ENCODE results near the gene ZNF618. TPM values are rescaled to one million over a fixed set of nuclear protein-coding genes. Genes with fewer than 3 reads are reported as not detected.

Gene ZNF618
- total and polyA plus RNA-seq, 8 donors: 9.9 to 38.6 (median 34.9) TPM

DNA sequence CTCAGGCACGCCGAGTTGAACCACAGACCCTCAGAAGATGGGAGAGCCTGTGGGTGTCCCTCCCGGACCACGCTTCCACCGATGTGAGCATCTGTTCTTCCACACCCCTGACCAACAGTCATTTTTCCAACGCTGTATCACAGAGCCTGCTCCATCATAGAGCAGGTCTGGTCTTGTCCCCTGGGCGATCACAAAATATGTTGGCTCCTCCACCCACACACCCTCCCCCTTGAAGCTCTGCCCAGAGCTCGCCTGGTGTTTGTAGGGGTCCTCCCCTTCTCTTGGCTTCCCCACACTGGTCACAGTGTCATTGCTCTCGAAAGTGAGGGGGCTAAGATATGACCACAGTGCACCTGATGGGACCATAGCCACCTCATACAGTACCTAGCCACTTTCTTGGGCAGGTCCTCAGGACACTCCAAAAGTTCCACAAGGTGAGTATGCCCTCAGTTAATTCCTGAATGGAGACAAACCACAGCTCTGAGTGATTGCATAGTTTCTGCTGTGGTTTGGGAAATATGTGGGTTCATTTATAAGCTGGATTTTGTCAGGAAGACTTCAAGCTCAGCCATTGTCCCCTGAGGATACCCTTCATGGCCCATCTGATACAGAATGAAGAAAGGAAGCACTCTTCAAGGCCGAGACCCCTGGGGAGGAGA is 3.5 kb upstream of the ZNF618 start:
- H3K4me3 ChIP-seq: no peak overlapping the region
- DNase-seq: no peak
- TF ChIP-seq, protein P1, sequence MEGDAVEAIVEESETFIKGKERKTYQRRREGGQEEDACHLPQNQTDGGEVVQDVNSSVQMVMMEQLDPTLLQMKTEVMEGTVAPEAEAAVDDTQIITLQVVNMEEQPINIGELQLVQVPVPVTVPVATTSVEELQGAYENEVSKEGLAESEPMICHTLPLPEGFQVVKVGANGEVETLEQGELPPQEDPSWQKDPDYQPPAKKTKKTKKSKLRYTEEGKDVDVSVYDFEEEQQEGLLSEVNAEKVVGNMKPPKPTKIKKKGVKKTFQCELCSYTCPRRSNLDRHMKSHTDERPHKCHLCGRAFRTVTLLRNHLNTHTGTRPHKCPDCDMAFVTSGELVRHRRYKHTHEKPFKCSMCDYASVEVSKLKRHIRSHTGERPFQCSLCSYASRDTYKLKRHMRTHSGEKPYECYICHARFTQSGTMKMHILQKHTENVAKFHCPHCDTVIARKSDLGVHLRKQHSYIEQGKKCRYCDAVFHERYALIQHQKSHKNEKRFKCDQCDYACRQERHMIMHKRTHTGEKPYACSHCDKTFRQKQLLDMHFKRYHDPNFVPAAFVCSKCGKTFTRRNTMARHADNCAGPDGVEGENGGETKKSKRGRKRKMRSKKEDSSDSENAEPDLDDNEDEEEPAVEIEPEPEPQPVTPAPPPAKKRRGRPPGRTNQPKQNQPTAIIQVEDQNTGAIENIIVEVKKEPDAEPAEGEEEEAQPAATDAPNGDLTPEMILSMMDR (IDR thresholded peaks at IDR 0.05): no peak
- no peak for ATAC-seq
- intact Hi-C loops (cut with DNase I): no loop called here
- no peak overlapping the region for H3K27ac ChIP-seq
- H3K9me3 ChIP-seq: no peaks in the 10 kb centered on the region
- no peaks in the 10 kb centered on the region for H3K36me3 ChIP-seq
- H3K4me1 ChIP-seq: peaks cover 7% of the 10 kb centered on the region in 2 donors
- H3K27me3 ChIP-seq: peaks cover 0 to 15% of the 10 kb centered on the region in 2 donors

DNA sequence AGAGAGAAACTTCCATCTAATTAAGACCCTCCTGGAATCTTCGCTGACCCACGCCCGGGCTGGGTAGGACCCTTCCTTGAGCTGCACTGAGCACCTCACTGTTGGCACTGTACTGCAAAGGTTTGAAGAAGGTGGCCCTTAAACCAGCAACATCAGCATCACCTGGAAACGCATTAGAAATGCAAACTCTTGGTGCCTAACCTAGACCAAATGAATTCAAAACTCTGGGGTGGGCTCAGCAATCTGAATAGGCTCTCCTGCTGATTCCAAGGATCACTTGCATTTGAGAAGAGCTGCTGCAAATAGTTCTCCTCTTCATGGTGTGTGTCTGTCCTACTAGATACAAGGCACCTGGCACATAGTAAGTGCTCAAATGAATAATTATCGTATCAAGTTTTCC is 2.7 kb upstream of the ZNF618 start:
- no peak overlapping the region for H3K27ac ChIP-seq

DNA sequence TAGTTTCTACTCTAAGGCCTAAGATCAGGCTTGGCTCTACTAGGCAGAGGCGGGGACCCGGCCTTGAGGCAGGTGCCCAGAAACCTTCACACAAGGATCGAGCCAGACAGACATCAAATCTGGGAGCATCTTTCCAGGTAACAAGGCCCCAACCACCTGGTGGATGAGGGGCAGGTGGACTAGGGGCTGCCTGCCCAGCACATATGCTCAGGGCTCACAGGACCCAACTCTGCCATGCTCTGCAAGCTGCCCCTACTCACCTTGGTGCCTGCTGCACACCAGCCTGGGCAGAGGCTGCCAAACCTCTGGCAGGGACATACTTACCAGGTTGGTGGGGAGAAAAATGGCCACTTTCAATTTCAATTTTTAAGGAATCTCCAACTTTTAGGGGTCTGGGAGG is 2.2 kb upstream of the ZNF618 start:
- ATAC-seq: no peak
- TF ChIP-seq, protein P1 (IDR thresholded peaks at IDR 0.05): no peak
- intact Hi-C loops (cut with DNase I): no loop called here

More for the DNA sequence above, 2.7 kb upstream of the ZNF618 start:
- intact Hi-C loops (cut with DNase I): no loop called here
- Histone ChIP-seq H3K27me3 (peaks cover 0 to 15% of the 10 kb centered on the region in 2 donors), H3K4me1 (peaks cover 9 to 13% of the 10 kb centered on the region in 2 donors), H3K36me3 (no peaks in the 10 kb centered on the region), H3K9me3 (no peaks in the 10 kb centered on the region), H3K4me3 (no peak overlapping the region)
- ATAC-seq (no peak), DNase-seq (no peak)
- TF ChIP-seq, protein P1 (IDR thresholded peaks at IDR 0.05): no peak

DNA sequence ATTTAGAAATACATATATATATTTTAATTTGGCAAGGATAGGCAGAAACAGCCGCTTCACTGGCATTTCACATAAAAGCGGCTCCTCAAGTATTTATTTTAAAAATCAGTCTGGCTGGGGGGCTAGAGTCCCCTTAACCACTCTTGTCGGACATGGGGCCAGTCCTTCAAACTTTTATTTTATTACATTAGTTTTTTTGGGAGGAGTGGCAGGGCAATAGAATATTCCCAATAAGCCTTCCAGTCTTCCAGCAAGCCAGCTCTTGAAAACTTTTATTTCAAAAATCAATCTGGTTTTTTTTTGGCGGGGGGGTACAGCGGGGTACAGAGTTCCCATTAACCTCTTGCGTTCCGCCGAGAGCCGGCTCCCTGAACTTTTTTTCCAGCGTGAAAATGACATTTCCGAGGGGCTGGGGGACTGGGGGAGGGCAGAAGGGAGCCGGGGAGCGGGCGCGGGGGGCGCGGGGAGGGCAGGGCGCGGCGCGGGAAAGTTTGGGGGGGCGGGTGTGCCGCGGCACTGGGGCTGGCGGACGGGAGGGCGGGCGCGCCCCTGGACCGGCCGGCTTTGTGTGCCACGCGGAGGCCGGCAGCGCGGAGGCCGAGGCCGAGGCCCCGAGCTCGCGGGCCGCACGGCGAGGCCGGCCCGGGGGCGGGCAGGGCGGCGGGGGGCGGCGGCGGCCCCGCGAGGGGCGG is 504 bp upstream of the ZNF618 start:
- Histone ChIP-seq H3K36me3 (no peaks in the 10 kb centered on the region), H3K4me1 (peaks cover 9 to 24% of the 10 kb centered on the region in 2 donors), H3K9me3 (no peaks in the 10 kb centered on the region), H3K4me3 (peak overlapping the region; percentile 2 to 31), H3K27ac (no peak overlapping the region), H3K27me3 (peaks cover 0 to 15% of the 10 kb centered on the region in 2 donors)
- no peak for DNase-seq
- TF ChIP-seq, protein P1 (IDR thresholded peaks at IDR 0.05): no peak
- intact Hi-C loops (cut with DNase I): no loop called here
- peak; percentile 34 for ATAC-seq

More for the DNA sequence above, 2.2 kb upstream of the ZNF618 start:
- Histone ChIP-seq H3K4me1 (peaks cover 9 to 17% of the 10 kb centered on the region in 2 donors), H3K27me3 (peaks cover 0 to 15% of the 10 kb centered on the region in 2 donors), H3K36me3 (no peaks in the 10 kb centered on the region), H3K4me3 (no peak overlapping the region), H3K27ac (no peak overlapping the region), H3K9me3 (no peaks in the 10 kb centered on the region)
- no peak for DNase-seq

DNA sequence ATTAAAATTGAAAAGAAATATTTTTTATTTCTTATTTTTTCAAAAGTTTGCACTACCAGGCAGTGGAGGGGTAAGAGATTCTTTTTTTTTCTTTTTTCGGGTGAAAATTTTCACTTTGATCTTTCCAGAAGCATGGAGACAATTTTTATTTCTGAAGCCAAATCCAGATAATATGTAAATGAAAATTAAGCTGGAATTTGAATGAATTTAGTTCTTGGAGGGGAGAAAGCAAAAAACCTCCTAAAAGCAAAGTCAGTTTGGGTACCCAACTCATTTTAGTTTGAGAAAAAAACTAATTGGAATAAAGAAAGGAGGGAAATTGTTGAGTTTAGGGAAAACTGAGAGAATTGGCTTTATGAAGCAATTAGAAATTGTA is 872 bp downstream of the ZNF618 start:
- Histone ChIP-seq H3K36me3 (no peaks in the 10 kb centered on the region), H3K27me3 (peaks cover 0 to 15% of the 10 kb centered on the region in 2 donors), H3K27ac (peak overlapping the region in 1 of 2 donors; percentile 74), H3K4me3 (peak overlapping the region; percentile 68 to 72), H3K4me1 (peaks cover 9 to 24% of the 10 kb centered on the region in 2 donors), H3K9me3 (no peaks in the 10 kb centered on the region)
- TF ChIP-seq, protein P1 (IDR thresholded peaks at IDR 0.05): no peak
- no peak for DNase-seq
- intact Hi-C loops (cut with DNase I): no loop called here
- no peak for ATAC-seq

Data from left lung (tissue), 10 donors.